CD4-positive, alpha-beta memory T cell (primary cell): ENCODE measurements around the gene MXRA8. TPM values are rescaled to one million over a fixed set of nuclear protein-coding genes. Genes with fewer than 3 reads are reported as not detected.

Experiments used
- CTCF ChIA-PET: fragments of 350-600 bp; sonication (Branson Sonifier 250); formaldehyde crosslinking; loops from one replicate; lab custom pipeline; 2021; ENCODE audit warnings: inconsistent platforms; ENCODE audit not compliant: partially characterized antibody; lab: Charles Lee
- POLR2A ChIA-PET: fragments of 350-600 bp; sonication (Branson Sonifier 250); formaldehyde crosslinking; loops from one replicate; lab custom pipeline; 2021; ENCODE audit not compliant: partially characterized antibody; lab: Charles Lee
- DNase-seq, 5 donors: peaks; one replicate each; pipeline versions ENCODE4 v3.0.0 to v3.0.0-alpha.2; 2020 to 2022; ENCODE audit warnings: mixed read lengths in 1 of 5
- H3K27ac ChIP-seq: one replicate; pipeline ENCODE4 v1.7.0; 2013; ENCODE audit warnings: low read depth, low read length
- H3K27me3 ChIP-seq: 2 replicates; pipeline ENCODE4 v1.7.0; 2013; ENCODE audit warnings: mild to moderate bottlenecking, low read length, moderate library complexity; ENCODE audit not compliant: insufficient read depth
- H3K36me3 ChIP-seq: 2 replicates; pipeline ENCODE4 v1.7.0; 2013; ENCODE audit warnings: mild to moderate bottlenecking, low read length, moderate library complexity; ENCODE audit not compliant: insufficient read depth
- H3K4me1 ChIP-seq: 2 replicates; pipeline ENCODE4 v1.7.0; 2013; ENCODE audit warnings: mild to moderate bottlenecking, low read length, moderate library complexity; ENCODE audit not compliant: insufficient read depth
- H3K4me3 ChIP-seq, 2 donors: one replicate each; pipeline ENCODE4 v1.7.0; 2013; ENCODE audit warnings: low read length in 2 of 2, mild to moderate bottlenecking in 1 of 2
- H3K9me3 ChIP-seq, 2 donors: one replicate each; pipeline ENCODE4 v1.7.0; 2013; ENCODE audit warnings: low read length in 2 of 2, control low read depth in 1 of 2; ENCODE audit not compliant: control insufficient read depth in 1 of 2
- H3K27ac Mint-ChIP-seq, 7 donors: one replicate each; pipeline ENCODE4 v1.8.0; 2020 to 2021; ENCODE audit warnings: mixed read lengths in 7 of 7, mild to moderate bottlenecking in 6 of 7, inconsistent platforms in 3 of 7, moderate library complexity in 3 of 7
- H3K27me3 Mint-ChIP-seq, 2 donors: one replicate each; pipeline ENCODE4 v1.8.0; 2020 to 2021; ENCODE audit warnings: mixed read lengths in 2 of 2
- H3K36me3 Mint-ChIP-seq, 2 donors: one replicate each; pipeline ENCODE4 v1.8.0; 2020 to 2021; ENCODE audit warnings: mixed read lengths in 2 of 2, inconsistent platforms in 1 of 2, mild to moderate bottlenecking in 1 of 2
- H3K4me1 Mint-ChIP-seq, 4 donors: one replicate each; pipeline ENCODE4 v1.8.0; 2020 to 2021; ENCODE audit warnings: mixed read lengths in 4 of 4, mild to moderate bottlenecking in 1 of 4
- H3K4me3 Mint-ChIP-seq, 8 donors: one replicate each; pipeline ENCODE4 v1.8.0; 2020 to 2021; ENCODE audit warnings: mixed read lengths in 8 of 8, mild to moderate bottlenecking in 7 of 8, moderate library complexity in 6 of 8, inconsistent platforms in 3 of 8
- H3K9me3 Mint-ChIP-seq, 8 donors: one replicate each; pipeline ENCODE4 v1.8.0; 2020 to 2021; ENCODE audit warnings: mixed read lengths in 8 of 8, mild to moderate bottlenecking in 5 of 8, inconsistent platforms in 3 of 8, moderate library complexity in 1 of 8
- intact Hi-C: fragments of 100-400 bp; cut with micrococcal nuclease; formaldehyde crosslinking; loops from one replicate; pipeline ENCODE4 v1.15.1; 2023
- polyA plus RNA-seq, 2 donors: library from polyadenylated mRNA; unstranded; fragments of 300-500 nt; fragmentation: Illumina TruSeq; gene quantifications; one replicate each; pipeline ENCODE4 v1.2.3, GENCODE V29; 2021
- total RNA-seq, 2 experiments: library from RNA; stranded (reverse); gene quantifications; one replicate each; pipeline ENCODE4 v1.2.3, GENCODE V29; 2021

Gene MXRA8
- total and polyA plus RNA-seq, 4 experiments from 2014 or later = 0.35 to 0.57 TPM; not detected in 2

- Histone ChIP-seq H3K4me1 (peaks cover 14% of the 10 kb centered on the region), H3K27me3 (no peaks in the 10 kb centered on the region), H3K36me3 (no peaks in the 10 kb centered on the region), H3K27ac (no peak overlapping the region), H3K9me3 (no peaks in the 10 kb centered on the region), H3K4me3 (no peak overlapping the region)
- H3K36me3 Mint-ChIP-seq = peaks cover 4% of the 10 kb centered on the region in 2 donors
- no peak overlapping the region for H3K27ac Mint-ChIP-seq
- no peak for DNase-seq
- ChIA-PET CTCF (no interaction called here), POLR2A (interaction anchor here (1.3 kb wide), 1 partner anchor 29 kb away, joined by 5 read pairs; the partner anchor contains the start of gene AURKAIP1)
- peaks cover 4 to 24% (median 12%) of the 10 kb centered on the region in 4 donors for H3K4me1 Mint-ChIP-seq
- H3K27me3 Mint-ChIP-seq = no peaks in the 10 kb centered on the region
- H3K4me3 Mint-ChIP-seq = no peak overlapping the region
- no peaks in the 10 kb centered on the region for H3K9me3 Mint-ChIP-seq
- intact Hi-C loops = no loop called here
These were observed 12.4 kb downstream of the MXRA8 start for GRCh38 chr1:1345860-1346500.

- no peak for DNase-seq
These were observed 13.0 kb downstream of the MXRA8 start for GRCh38 chr1:1345384-1345783.

GRCh38 chr1:1344655-1345361, 13.5 kb downstream of the MXRA8 start:
- intact Hi-C loops = no loop called here
- no peaks in the 10 kb centered on the region for H3K9me3 Mint-ChIP-seq
- no peak overlapping the region for H3K4me3 ChIP-seq
- H3K9me3 ChIP-seq = no peaks in the 10 kb centered on the region
- peaks cover 7 to 10% of the 10 kb centered on the region in 2 donors for H3K36me3 Mint-ChIP-seq
- no peaks in the 10 kb centered on the region for H3K36me3 ChIP-seq
- H3K27me3 Mint-ChIP-seq = no peaks in the 10 kb centered on the region
- no peak overlapping the region for H3K27ac ChIP-seq
- CTCF ChIA-PET = no interaction called here
- H3K4me3 Mint-ChIP-seq = no peak overlapping the region
- POLR2A ChIA-PET = no interaction called here
- peaks cover 4 to 28% (median 16%) of the 10 kb centered on the region in 4 donors for H3K4me1 Mint-ChIP-seq
- no peak for DNase-seq
- peak overlapping the region in 2 of 7 donors; percentile 25 to 41 for H3K27ac Mint-ChIP-seq
- no peaks in the 10 kb centered on the region for H3K27me3 ChIP-seq
- H3K4me1 ChIP-seq = peaks cover 14% of the 10 kb centered on the region

More at GRCh38 chr1:1345384-1345783, 13.0 kb downstream of the MXRA8 start:
- H3K27me3 Mint-ChIP-seq = no peaks in the 10 kb centered on the region
- peaks cover 6 to 10% of the 10 kb centered on the region in 2 donors for H3K36me3 Mint-ChIP-seq
- no peak overlapping the region for H3K4me3 Mint-ChIP-seq
- Histone ChIP-seq H3K4me3 (no peak overlapping the region), H3K9me3 (no peaks in the 10 kb centered on the region), H3K27ac (no peak overlapping the region), H3K27me3 (no peaks in the 10 kb centered on the region), H3K36me3 (no peaks in the 10 kb centered on the region), H3K4me1 (peaks cover 14% of the 10 kb centered on the region)
- no peak overlapping the region for H3K27ac Mint-ChIP-seq
- ChIA-PET POLR2A (interaction anchor here (1.3 kb wide), 1 partner anchor 30 kb away, joined by 5 read pairs; the partner anchor contains the start of gene AURKAIP1), CTCF (no interaction called here)
- no peaks in the 10 kb centered on the region for H3K9me3 Mint-ChIP-seq
- intact Hi-C loops = no loop called here
- peaks cover 4 to 28% (median 16%) of the 10 kb centered on the region in 4 donors for H3K4me1 Mint-ChIP-seq

- Mint-ChIP-seq H3K9me3 (no peaks in the 10 kb centered on the region), H3K27ac (peak overlapping the region in 1 of 7 donors; percentile 44), H3K4me1 (peaks cover 4 to 28% (median 16%) of the 10 kb centered on the region in 4 donors), H3K4me3 (no peak overlapping the region), H3K27me3 (no peaks in the 10 kb centered on the region), H3K36me3 (peaks cover 9 to 10% of the 10 kb centered on the region in 2 donors)
- H3K9me3 ChIP-seq = no peaks in the 10 kb centered on the region
- H3K27me3 ChIP-seq = no peaks in the 10 kb centered on the region
- POLR2A ChIA-PET = no interaction called here
- intact Hi-C loops = loop anchor here (1.0 kb wide), 1 partner anchor 18 kb away; no protein-coding TSS in a partner anchor
- CTCF ChIA-PET = no interaction called here
- no peak overlapping the region for H3K4me3 ChIP-seq
- peaks cover 14% of the 10 kb centered on the region for H3K4me1 ChIP-seq
- no peaks in the 10 kb centered on the region for H3K36me3 ChIP-seq
- no peak for DNase-seq
- no peak overlapping the region for H3K27ac ChIP-seq
These were observed 14.4 kb downstream of the MXRA8 start for GRCh38 chr1:1343811-1344421.

- H3K9me3 Mint-ChIP-seq = no peaks in the 10 kb centered on the region
- peak in 1 of 5 donors; percentile 3 for DNase-seq
- POLR2A ChIA-PET = no interaction called here
- Histone ChIP-seq H3K4me1 (peaks cover 7% of the 10 kb centered on the region), H3K27ac (no peak overlapping the region), H3K27me3 (no peaks in the 10 kb centered on the region), H3K4me3 (no peak overlapping the region), H3K9me3 (no peaks in the 10 kb centered on the region), H3K36me3 (no peaks in the 10 kb centered on the region)
- no peak overlapping the region for H3K4me3 Mint-ChIP-seq
- CTCF ChIA-PET = no interaction called here
- intact Hi-C loops = loop anchor here (1.0 kb wide), 1 partner anchor 16 kb away; no protein-coding TSS in a partner anchor
- H3K4me1 Mint-ChIP-seq = peaks cover 4 to 21% (median 14%) of the 10 kb centered on the region in 4 donors
- no peak overlapping the region for H3K27ac Mint-ChIP-seq
- H3K27me3 Mint-ChIP-seq = no peaks in the 10 kb centered on the region
- peaks cover 10 to 12% of the 10 kb centered on the region in 2 donors for H3K36me3 Mint-ChIP-seq
These were observed 15.7 kb downstream of the MXRA8 start for GRCh38 chr1:1342584-1343115.

GRCh38 chr1:1342061-1342562, 16.2 kb downstream of the MXRA8 start:
- POLR2A ChIA-PET = no interaction called here
- peaks cover 10 to 12% of the 10 kb centered on the region in 2 donors for H3K36me3 Mint-ChIP-seq
- intact Hi-C loops = no loop called here
- H3K4me1 Mint-ChIP-seq = peaks cover under 1 to 15% (median 11%) of the 10 kb centered on the region in 4 donors
- Histone ChIP-seq H3K36me3 (no peaks in the 10 kb centered on the region), H3K27ac (no peak overlapping the region), H3K4me1 (peaks cover 1% of the 10 kb centered on the region), H3K27me3 (no peaks in the 10 kb centered on the region), H3K9me3 (no peaks in the 10 kb centered on the region), H3K4me3 (no peak overlapping the region)
- H3K27ac Mint-ChIP-seq = no peak overlapping the region
- H3K4me3 Mint-ChIP-seq = no peak overlapping the region
- CTCF ChIA-PET = no interaction called here
- DNase-seq = peak in 1 of 5 donors; percentile 42
- H3K27me3 Mint-ChIP-seq = no peaks in the 10 kb centered on the region
- no peaks in the 10 kb centered on the region for H3K9me3 Mint-ChIP-seq
